ACC112 (cell line): Measurements from ENCODE around the gene TFIP11.
"Not testable (repeated sequence)": the region's sequence is repeated elsewhere in the genome, so short reads cannot be mapped to it uniquely, and the experiment has no call there.

Experiments used
- H2AFZ ChIP-seq: fragments of 200-600 bp; sonication (generic); one replicate; pipeline ENCODE4 v1.6.0; 2017; ENCODE audit warnings: antibody characterized with exemption, low read length; ENCODE audit not compliant: unreplicated experiment
- H3K27ac ChIP-seq: fragments of 200-600 bp; sonication (generic); 2 replicates; pipeline ENCODE4 v1.5.1; 2014; ENCODE audit warnings: low read depth, mild to moderate bottlenecking, antibody characterized with exemption, low read length, moderate library complexity
- H3K27me3 ChIP-seq: fragments of 200-600 bp; sonication (generic); 2 replicates; pipeline ENCODE4 v1.6.1; 2014; ENCODE audit warnings: mild to moderate bottlenecking, antibody characterized with exemption, low read length, moderate library complexity, mixed read lengths; ENCODE audit not compliant: insufficient read depth
- H3K36me3 ChIP-seq: fragments of 200-600 bp; sonication (generic); 2 replicates; pipeline ENCODE4 v1.6.1; 2016; ENCODE audit warnings: mild to moderate bottlenecking, antibody characterized with exemption, low read length, moderate library complexity, mixed read lengths; ENCODE audit not compliant: insufficient read depth
- H3K4me1 ChIP-seq: fragments of 200-600 bp; sonication (generic); one replicate; pipeline ENCODE4 v1.6.1; 2016; ENCODE audit warnings: low read length, mixed read lengths; ENCODE audit not compliant: insufficient read depth, unreplicated experiment, control insufficient read depth
- H3K4me3 ChIP-seq: fragments of 200-600 bp; sonication (generic); 2 replicates; pipeline ENCODE4 v1.5.1; 2014; ENCODE audit warnings: mild to moderate bottlenecking, low read depth, low read length
- H3K79me2 ChIP-seq: fragments of 200-600 bp; sonication (generic); one replicate; pipeline ENCODE4 v1.6.0; 2016; ENCODE audit warnings: low read length; ENCODE audit not compliant: control insufficient read depth, unreplicated experiment, insufficient read depth

The TFIP11 gene

GRCh38 chr22:26541167-26541819, 29.0 kb upstream of the TFIP11 start:
- Histone ChIP-seq H3K4me1 (no peaks in the 10 kb centered on the region), H3K27me3 (no peaks in the 10 kb centered on the region), H3K27ac (no peak overlapping the region), H3K79me2 (no peaks in the 10 kb centered on the region), H2AFZ (no peak overlapping the region), H3K4me3 (no peak overlapping the region), H3K36me3 (no peaks in the 10 kb centered on the region)

- Histone ChIP-seq H3K4me1 (no peaks in the 10 kb centered on the region), H3K27me3 (no peaks in the 10 kb centered on the region), H3K36me3 (no peaks in the 10 kb centered on the region), H2AFZ (no peak overlapping the region), H3K79me2 (no peaks in the 10 kb centered on the region), H3K4me3 (no peak overlapping the region), H3K27ac (no peak overlapping the region)
Observed at GRCh38 chr22:26540119-26540518, 27.8 kb upstream of the TFIP11 start.

- Histone ChIP-seq H3K79me2 (no peaks in the 10 kb centered on the region), H3K4me1 (peaks cover 4% of the 10 kb centered on the region), H3K27ac (no peak overlapping the region), H2AFZ (no peak overlapping the region), H3K27me3 (no peaks in the 10 kb centered on the region), H3K36me3 (no peaks in the 10 kb centered on the region), H3K4me3 (no peak overlapping the region)
Observed at GRCh38 chr22:26536762-26537134, 24.5 kb upstream of the TFIP11 start.

GRCh38 chr22:26536056-26536761, 23.9 kb upstream of the TFIP11 start:
- Histone ChIP-seq H3K4me1 (peaks cover 4% of the 10 kb centered on the region), H3K36me3 (no peaks in the 10 kb centered on the region)

GRCh38 chr22:26535603-26535908, 23.3 kb upstream of the TFIP11 start:
- Histone ChIP-seq H2AFZ (no peak overlapping the region), H3K27ac (no peak overlapping the region), H3K27me3 (no peaks in the 10 kb centered on the region), H3K36me3 (no peaks in the 10 kb centered on the region), H3K4me1 (peaks cover 4% of the 10 kb centered on the region), H3K79me2 (no peaks in the 10 kb centered on the region), H3K4me3 (no peak overlapping the region)

More at GRCh38 chr22:26536056-26536761, 23.9 kb upstream of the TFIP11 start:
- Histone ChIP-seq H3K27me3 (no peaks in the 10 kb centered on the region), H3K27ac (no peak overlapping the region), H2AFZ (no peak overlapping the region), H3K4me3 (no peak overlapping the region), H3K79me2 (no peaks in the 10 kb centered on the region)

- H3K27ac ChIP-seq = no peak overlapping the region
- no peaks in the 10 kb centered on the region for H3K36me3 ChIP-seq
- peaks cover 4% of the 10 kb centered on the region for H3K4me1 ChIP-seq
Observed at GRCh38 chr22:26534874-26535602, 22.8 kb upstream of the TFIP11 start.

GRCh38 chr22:26534171-26534855, 22.0 kb upstream of the TFIP11 start:
- Histone ChIP-seq H2AFZ (no peak overlapping the region), H3K27me3 (no peaks in the 10 kb centered on the region), H3K4me3 (no peak overlapping the region), H3K36me3 (no peaks in the 10 kb centered on the region), H3K4me1 (peaks cover 9% of the 10 kb centered on the region), H3K79me2 (no peaks in the 10 kb centered on the region), H3K27ac (no peak overlapping the region)

More at GRCh38 chr22:26534874-26535602, 22.8 kb upstream of the TFIP11 start:
- Histone ChIP-seq H3K27me3 (no peaks in the 10 kb centered on the region), H3K79me2 (no peaks in the 10 kb centered on the region), H3K4me3 (no peak overlapping the region), H2AFZ (no peak overlapping the region)

- Histone ChIP-seq H3K36me3 (no peaks in the 10 kb centered on the region), H3K27me3 (no peaks in the 10 kb centered on the region), H3K27ac (no peak overlapping the region), H3K4me1 (peaks cover 12% of the 10 kb centered on the region), H2AFZ (no peak overlapping the region), H3K4me3 (no peak overlapping the region), H3K79me2 (no peaks in the 10 kb centered on the region)
Observed at GRCh38 chr22:26529345-26529744, 17.1 kb upstream of the TFIP11 start.

GRCh38 chr22:26528518-26528917, 16.2 kb upstream of the TFIP11 start:
- not testable (repeated sequence) for H3K27me3 ChIP-seq, H2AFZ ChIP-seq, H3K79me2 ChIP-seq, H3K4me3 ChIP-seq, H3K36me3 ChIP-seq, H3K27ac ChIP-seq
- H3K4me1 ChIP-seq = peaks cover 12% of the 10 kb centered on the region

GRCh38 chr22:26527574-26528465, 15.5 kb upstream of the TFIP11 start:
- H3K36me3 ChIP-seq = no peaks in the 10 kb centered on the region
- no peak overlapping the region for H2AFZ ChIP-seq
- no peaks in the 10 kb centered on the region for H3K27me3 ChIP-seq
- no peak overlapping the region for H3K4me3 ChIP-seq
- H3K79me2 ChIP-seq = no peaks in the 10 kb centered on the region
- no peak overlapping the region for H3K27ac ChIP-seq
- H3K4me1 ChIP-seq = peaks cover 9% of the 10 kb centered on the region
